ENCODE results near the gene RBFOX1.

RBFOX1 gene

GRCh38 chr16:7716660-7717550 lies 384.3 kb downstream of the RBFOX1 start:
- no peak for DNase-seq

- DNase-seq: no peak
Observed at GRCh38 chr16:7722761-7723160, 390.1 kb downstream of the RBFOX1 start.

- no peak for DNase-seq
Observed at GRCh38 chr16:7731141-7731540, 398.5 kb downstream of the RBFOX1 start.

GRCh38 chr16:7736138-7736665 lies 403.6 kb downstream of the RBFOX1 start:
- DNase-seq: no peak

GRCh38 chr16:7742626-7743025 lies 410.0 kb downstream of the RBFOX1 start:
- DNase-seq: no peak

GRCh38 chr16:7744546-7745264 lies 412.1 kb downstream of the RBFOX1 start:
- no peak for DNase-seq

GRCh38 chr16:7745276-7745675 lies 412.6 kb downstream of the RBFOX1 start:
- no peak for DNase-seq

- DNase-seq: no peak
Observed at GRCh38 chr16:7746941-7747340, 414.3 kb downstream of the RBFOX1 start.

GRCh38 chr16:7748522-7748921 lies 415.9 kb downstream of the RBFOX1 start:
- DNase-seq: no peak

- no peak for DNase-seq
Observed at GRCh38 chr16:7755347-7755882, 422.8 kb downstream of the RBFOX1 start.
